RWPE2 (cell line): ENCODE measurements around the gene CDC42BPB.
A peak's percentile ranks its signal among the peaks of the same experiment; 100 is the strongest.

Experiments
- ATAC-seq: fragments of 200-7000 bp; cut with Tn5 transposase; 3 replicates; pipeline ENCODE4 v1.9.1; 2021; ENCODE audit warnings: low read depth
- DNase-seq: peaks from one replicate; pipeline ENCODE4 v3.0.0-alpha.2; 2020; ENCODE audit warnings: low spot score
- H3K27ac ChIP-seq: fragments of 450-650 bp; 2 replicates; pipeline ENCODE4 v1.5.1; 2017; ENCODE audit warnings: mild to moderate bottlenecking; ENCODE audit not compliant: poor library complexity, severe bottlenecking
- H3K27me3 ChIP-seq: fragments of 250-450 bp; sonication (Bioruptor Pico); 2 replicates; pipeline ENCODE4 v1.5.1; 2021; ENCODE audit warnings: mild to moderate bottlenecking, moderate library complexity; ENCODE audit not compliant: insufficient read depth, poor library complexity, severe bottlenecking
- H3K36me3 ChIP-seq: fragments of 250-450 bp; sonication (Bioruptor Pico); 2 replicates; pipeline ENCODE4 v1.5.1; 2020; ENCODE audit warnings: low read depth, mild to moderate bottlenecking, moderate library complexity
- H3K4me1 ChIP-seq: fragments of 250-450 bp; sonication (Bioruptor Pico); 2 replicates; pipeline ENCODE4 v1.5.1; 2021; ENCODE audit warnings: mild to moderate bottlenecking, moderate library complexity; ENCODE audit not compliant: insufficient read depth, poor library complexity, severe bottlenecking
- H3K4me3 ChIP-seq: fragments of 250-450 bp; sonication (Bioruptor Pico); 2 replicates; pipeline ENCODE4 v1.5.1; 2021; ENCODE audit warnings: mild to moderate bottlenecking, moderate library complexity; ENCODE audit not compliant: severe bottlenecking
- H3K9me3 ChIP-seq: fragments of 250-450 bp; sonication (Bioruptor Pico); 2 replicates; pipeline ENCODE4 v1.5.1; 2021; ENCODE audit warnings: mild to moderate bottlenecking, moderate library complexity; ENCODE audit not compliant: severe bottlenecking
- CTCF ChIP-seq: fragments of 450-650 bp; IDR thresholded peaks from one replicate; pipeline ENCODE4 v1.5.1; 2017; ENCODE audit warnings: mild to moderate bottlenecking, moderate library complexity; ENCODE audit not compliant: poor library complexity, severe bottlenecking

Gene CDC42BPB

GRCh38 chr14:103031566-103031911, 25.8 kb downstream of the CDC42BPB start:
- no peaks in the 10 kb centered on the region for H3K27me3 ChIP-seq
- H3K4me3 ChIP-seq = no peak overlapping the region
- peak; percentile 38 for DNase-seq
- H3K9me3 ChIP-seq = no peaks in the 10 kb centered on the region
- no peak for ATAC-seq
- no peak overlapping the region for H3K27ac ChIP-seq
- no peak for TF ChIP-seq CTCF
- H3K4me1 ChIP-seq = peaks cover 8% of the 10 kb centered on the region
- no peaks in the 10 kb centered on the region for H3K36me3 ChIP-seq

GRCh38 chr14:103030741-103031565, 26.4 kb downstream of the CDC42BPB start:
- Histone ChIP-seq H3K4me3 (no peak overlapping the region), H3K4me1 (peaks cover 14% of the 10 kb centered on the region), H3K36me3 (no peaks in the 10 kb centered on the region), H3K27me3 (no peaks in the 10 kb centered on the region), H3K9me3 (no peaks in the 10 kb centered on the region), H3K27ac (no peak overlapping the region)
- TF ChIP-seq CTCF = no peak
- DNase-seq (peak; percentile 42), ATAC-seq (no peak)

GRCh38 chr14:103029936-103030335, 27.4 kb downstream of the CDC42BPB start:
- Histone ChIP-seq H3K9me3 (no peaks in the 10 kb centered on the region), H3K27ac (no peak overlapping the region), H3K27me3 (no peaks in the 10 kb centered on the region), H3K4me3 (no peak overlapping the region), H3K4me1 (peaks cover 16% of the 10 kb centered on the region), H3K36me3 (no peaks in the 10 kb centered on the region)
- DNase-seq (no peak), ATAC-seq (no peak)
- TF ChIP-seq CTCF = no peak

GRCh38 chr14:103028772-103029171, 28.6 kb downstream of the CDC42BPB start:
- peaks cover 25% of the 10 kb centered on the region for H3K4me1 ChIP-seq
- no peaks in the 10 kb centered on the region for H3K9me3 ChIP-seq
- no peaks in the 10 kb centered on the region for H3K27me3 ChIP-seq
- H3K36me3 ChIP-seq = no peaks in the 10 kb centered on the region
- ATAC-seq = no peak
- DNase-seq = no peak
- TF ChIP-seq CTCF = no peak
- H3K27ac ChIP-seq = no peak overlapping the region
- H3K4me3 ChIP-seq = no peak overlapping the region

GRCh38 chr14:103028161-103028767, 29.1 kb downstream of the CDC42BPB start:
- H3K4me3 ChIP-seq = no peak overlapping the region
- no peaks in the 10 kb centered on the region for H3K27me3 ChIP-seq
- H3K27ac ChIP-seq = no peak overlapping the region
- H3K9me3 ChIP-seq = no peaks in the 10 kb centered on the region
- DNase-seq (no peak), ATAC-seq (no peak)
- H3K4me1 ChIP-seq = peaks cover 27% of the 10 kb centered on the region
- no peaks in the 10 kb centered on the region for H3K36me3 ChIP-seq
- TF ChIP-seq CTCF = no peak
